PFSK-1 (cell line): ENCODE measurements around the gene YWHAH.

Source experiments
- POLR2AphosphoS5 ChIP-seq: IDR thresholded peaks from 2 replicates; pipeline ENCODE4 v1.6.1; 2012; ENCODE audit warnings: low read depth, mild to moderate bottlenecking, control low read depth, low read length, moderate library complexity
- TF ChIP-seq, protein P1 (sequence below), 2 experiments: IDR thresholded peaks; 2 replicates each; pipeline versions ENCODE4 v1.6.1 to v1.8.0; 2011 to 2012; ENCODE audit warnings: low read depth in 2 of 2, low read length in 2 of 2, control low read depth in 1 of 2, inconsistent platforms in 1 of 2, mild to moderate bottlenecking in 1 of 2, moderate library complexity in 1 of 2; ENCODE audit not compliant: insufficient read depth in 1 of 2

- TF ChIP-seq POLR2AphosphoS5 = no peak; the same call in 1 of the 2 replicates
- TF ChIP-seq, protein P1, sequence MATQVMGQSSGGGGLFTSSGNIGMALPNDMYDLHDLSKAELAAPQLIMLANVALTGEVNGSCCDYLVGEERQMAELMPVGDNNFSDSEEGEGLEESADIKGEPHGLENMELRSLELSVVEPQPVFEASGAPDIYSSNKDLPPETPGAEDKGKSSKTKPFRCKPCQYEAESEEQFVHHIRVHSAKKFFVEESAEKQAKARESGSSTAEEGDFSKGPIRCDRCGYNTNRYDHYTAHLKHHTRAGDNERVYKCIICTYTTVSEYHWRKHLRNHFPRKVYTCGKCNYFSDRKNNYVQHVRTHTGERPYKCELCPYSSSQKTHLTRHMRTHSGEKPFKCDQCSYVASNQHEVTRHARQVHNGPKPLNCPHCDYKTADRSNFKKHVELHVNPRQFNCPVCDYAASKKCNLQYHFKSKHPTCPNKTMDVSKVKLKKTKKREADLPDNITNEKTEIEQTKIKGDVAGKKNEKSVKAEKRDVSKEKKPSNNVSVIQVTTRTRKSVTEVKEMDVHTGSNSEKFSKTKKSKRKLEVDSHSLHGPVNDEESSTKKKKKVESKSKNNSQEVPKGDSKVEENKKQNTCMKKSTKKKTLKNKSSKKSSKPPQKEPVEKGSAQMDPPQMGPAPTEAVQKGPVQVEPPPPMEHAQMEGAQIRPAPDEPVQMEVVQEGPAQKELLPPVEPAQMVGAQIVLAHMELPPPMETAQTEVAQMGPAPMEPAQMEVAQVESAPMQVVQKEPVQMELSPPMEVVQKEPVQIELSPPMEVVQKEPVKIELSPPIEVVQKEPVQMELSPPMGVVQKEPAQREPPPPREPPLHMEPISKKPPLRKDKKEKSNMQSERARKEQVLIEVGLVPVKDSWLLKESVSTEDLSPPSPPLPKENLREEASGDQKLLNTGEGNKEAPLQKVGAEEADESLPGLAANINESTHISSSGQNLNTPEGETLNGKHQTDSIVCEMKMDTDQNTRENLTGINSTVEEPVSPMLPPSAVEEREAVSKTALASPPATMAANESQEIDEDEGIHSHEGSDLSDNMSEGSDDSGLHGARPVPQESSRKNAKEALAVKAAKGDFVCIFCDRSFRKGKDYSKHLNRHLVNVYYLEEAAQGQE (IDR thresholded peaks at IDR 0.05; ENCODE audit: insufficient read depth in 1 of 2, low read depth in 2 of 2, low read length in 2 of 2) = no peak
Measured at GRCh38 chr22:31943206-31943977, 943 bp upstream of the YWHAH start.
